Cardiac muscle cell (in vitro differentiated cells and primary cell): ENCODE measurements around the gene NOP56. TPM values are rescaled to one million over a fixed set of nuclear protein-coding genes. Genes with fewer than 3 reads are reported as not detected.
A peak's percentile ranks its signal among the peaks of the same experiment; 100 is the strongest.

Source experiments
- DNase-seq, 2 donors: peaks; one replicate each; pipeline versions ENCODE4 v3.0.0 to v3.0.0-alpha.2; 2010 to 2017; ENCODE audit warnings: low read depth in 1 of 2, low spot score in 1 of 2
- H3K27ac ChIP-seq: fragments of 200-600 bp; sonication (generic); 2 replicates; pipeline ENCODE4 v1.5.1; 2016
- H3K27me3 ChIP-seq: fragments of 200-600 bp; sonication (generic); 2 replicates; pipeline ENCODE4 v1.6.0; 2016; ENCODE audit warnings: control low read depth
- H3K36me3 ChIP-seq: fragments of 200-600 bp; sonication (generic); 2 replicates; pipeline ENCODE4 v1.5.1; 2016; ENCODE audit warnings: control low read depth
- H3K4me1 ChIP-seq: fragments of 200-600 bp; sonication (generic); 2 replicates; pipeline ENCODE4 v1.8.1; 2017; ENCODE audit warnings: low read depth, mild to moderate bottlenecking, mixed run types
- H3K4me3 ChIP-seq: fragments of 200-600 bp; sonication (generic); 2 replicates; pipeline ENCODE4 v1.5.1; 2016; ENCODE audit warnings: mild to moderate bottlenecking
- H3K9me3 ChIP-seq: fragments of 200-600 bp; sonication (generic); 2 replicates; pipeline ENCODE4 v1.5.1; 2017; ENCODE audit warnings: low read depth, mild to moderate bottlenecking, control low read depth
- polyA plus RNA-seq: library from polyadenylated mRNA; unstranded; fragments of >200 nt; fragmentation: Nextera tagmentation; extraction: Ambion mirVana; gene quantifications from 2 replicates; pipeline ENCODE4 v1.2.1, GENCODE V29; 2016
- total RNA-seq: library from RNA; depleted of rRNA; stranded (reverse); fragments of >200 nt; gene quantifications from 2 replicates; pipeline ENCODE4 v1.2.3, GENCODE V29; 2016
- TF ChIP-seq, protein P1 (sequence below): IDR thresholded peaks from 2 replicates; pipeline ENCODE4 v1.5.1; 2012; ENCODE audit warnings: low read depth, mild to moderate bottlenecking, low read length

The NOP56 gene
- total and polyA plus RNA-seq, 2 experiments from 2014 or later = 140 to 262 TPM

DNA sequence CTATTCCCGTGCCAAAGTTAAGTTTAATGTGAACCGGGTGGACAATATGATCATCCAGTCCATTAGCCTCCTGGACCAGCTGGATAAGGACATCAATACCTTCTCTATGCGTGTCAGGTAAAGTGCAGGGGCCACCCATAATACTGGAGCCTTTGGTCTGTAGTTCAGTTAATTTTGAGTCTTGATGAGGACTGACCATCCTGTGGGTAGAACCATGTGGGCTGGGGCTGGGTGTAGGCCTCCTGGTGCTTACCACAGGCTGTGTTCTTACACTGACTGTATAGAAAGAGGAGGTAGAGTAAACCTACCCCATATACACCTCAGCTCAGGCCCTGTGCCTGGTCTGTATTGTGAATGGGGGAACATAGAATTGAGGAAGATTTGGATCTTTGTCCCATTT is 2.4 kb downstream of the NOP56 start:
- Histone ChIP-seq H3K9me3 (no peaks in the 10 kb centered on the region), H3K27me3 (no peaks in the 10 kb centered on the region), H3K27ac (no peak overlapping the region), H3K4me3 (no peak overlapping the region), H3K4me1 (no peaks in the 10 kb centered on the region), H3K36me3 (peaks cover 50% of the 10 kb centered on the region)
- TF ChIP-seq, protein P1, sequence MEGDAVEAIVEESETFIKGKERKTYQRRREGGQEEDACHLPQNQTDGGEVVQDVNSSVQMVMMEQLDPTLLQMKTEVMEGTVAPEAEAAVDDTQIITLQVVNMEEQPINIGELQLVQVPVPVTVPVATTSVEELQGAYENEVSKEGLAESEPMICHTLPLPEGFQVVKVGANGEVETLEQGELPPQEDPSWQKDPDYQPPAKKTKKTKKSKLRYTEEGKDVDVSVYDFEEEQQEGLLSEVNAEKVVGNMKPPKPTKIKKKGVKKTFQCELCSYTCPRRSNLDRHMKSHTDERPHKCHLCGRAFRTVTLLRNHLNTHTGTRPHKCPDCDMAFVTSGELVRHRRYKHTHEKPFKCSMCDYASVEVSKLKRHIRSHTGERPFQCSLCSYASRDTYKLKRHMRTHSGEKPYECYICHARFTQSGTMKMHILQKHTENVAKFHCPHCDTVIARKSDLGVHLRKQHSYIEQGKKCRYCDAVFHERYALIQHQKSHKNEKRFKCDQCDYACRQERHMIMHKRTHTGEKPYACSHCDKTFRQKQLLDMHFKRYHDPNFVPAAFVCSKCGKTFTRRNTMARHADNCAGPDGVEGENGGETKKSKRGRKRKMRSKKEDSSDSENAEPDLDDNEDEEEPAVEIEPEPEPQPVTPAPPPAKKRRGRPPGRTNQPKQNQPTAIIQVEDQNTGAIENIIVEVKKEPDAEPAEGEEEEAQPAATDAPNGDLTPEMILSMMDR = no peak
- no peak for DNase-seq

DNA sequence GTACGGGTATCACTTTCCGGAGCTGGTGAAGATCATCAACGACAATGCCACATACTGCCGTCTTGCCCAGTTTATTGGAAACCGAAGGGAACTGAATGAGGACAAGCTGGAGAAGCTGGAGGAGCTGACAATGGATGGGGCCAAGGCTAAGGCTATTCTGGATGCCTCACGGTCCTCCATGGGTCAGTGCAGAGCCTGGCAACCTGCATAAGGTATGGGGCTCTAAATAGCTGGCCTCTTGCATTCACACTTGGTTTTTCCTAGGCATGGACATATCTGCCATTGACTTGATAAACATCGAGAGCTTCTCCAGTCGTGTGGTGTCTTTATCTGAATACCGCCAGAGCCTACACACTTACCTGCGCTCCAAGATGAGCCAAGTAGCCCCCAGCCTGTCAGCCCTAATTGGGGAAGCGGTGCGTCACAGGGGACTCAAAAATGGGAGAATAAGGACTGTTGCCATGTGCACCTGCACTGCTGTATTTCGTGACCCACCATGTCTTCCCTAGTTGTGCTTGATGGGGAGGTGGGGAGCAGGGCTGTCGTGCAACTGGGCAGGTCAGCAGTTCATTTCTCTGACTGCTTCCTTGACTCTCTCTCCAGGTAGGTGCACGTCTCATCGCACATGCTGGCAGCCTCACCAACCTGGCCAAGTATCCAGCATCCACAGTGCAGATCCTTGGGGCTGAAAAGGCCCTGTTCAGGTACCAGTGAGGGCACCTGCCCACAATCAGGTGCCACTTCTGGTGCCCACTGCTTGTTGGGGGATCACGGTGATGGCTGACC is 3.1 kb downstream of the NOP56 start:
- Histone ChIP-seq H3K27me3 (no peaks in the 10 kb centered on the region), H3K27ac (no peak overlapping the region), H3K4me1 (no peaks in the 10 kb centered on the region), H3K9me3 (no peaks in the 10 kb centered on the region), H3K4me3 (no peak overlapping the region), H3K36me3 (peaks cover 53% of the 10 kb centered on the region)
- TF ChIP-seq, protein P1 = no peak
- no peak for DNase-seq

DNA sequence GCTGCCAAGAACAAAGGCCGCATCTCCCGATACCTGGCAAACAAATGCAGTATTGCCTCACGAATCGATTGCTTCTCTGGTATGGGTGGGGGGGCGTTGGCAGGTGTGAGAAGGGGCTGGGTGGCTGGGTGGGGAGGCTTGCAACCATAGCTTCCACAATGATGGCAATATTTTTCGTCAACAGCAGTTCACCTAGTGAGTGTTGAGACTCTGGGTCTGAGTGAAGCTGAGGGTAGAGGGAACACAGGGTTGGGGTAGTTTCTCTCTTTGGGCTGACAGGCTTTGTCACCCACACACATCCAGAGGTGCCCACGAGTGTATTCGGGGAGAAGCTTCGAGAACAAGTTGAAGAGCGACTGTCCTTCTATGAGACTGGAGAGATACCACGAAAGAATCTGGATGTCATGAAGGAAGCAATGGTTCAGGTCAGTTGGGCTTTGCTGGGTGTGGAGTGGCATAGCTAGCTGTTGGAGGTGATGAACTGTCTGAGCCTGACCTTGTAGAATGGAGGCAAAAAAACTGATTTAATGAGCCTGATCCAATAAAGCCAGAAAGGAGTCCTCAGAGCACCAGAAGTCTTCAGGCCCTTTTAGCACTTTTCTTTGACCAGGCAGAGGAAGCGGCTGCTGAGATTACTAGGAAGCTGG is 4.2 kb downstream of the NOP56 start:
- no peak for DNase-seq
- H3K4me1 ChIP-seq = no peaks in the 10 kb centered on the region
- no peak overlapping the region for H3K4me3 ChIP-seq
- TF ChIP-seq, protein P1 = no peak
- peaks cover 53% of the 10 kb centered on the region for H3K36me3 ChIP-seq
- H3K27me3 ChIP-seq = no peaks in the 10 kb centered on the region
- no peaks in the 10 kb centered on the region for H3K9me3 ChIP-seq
- H3K27ac ChIP-seq = no peak overlapping the region

DNA sequence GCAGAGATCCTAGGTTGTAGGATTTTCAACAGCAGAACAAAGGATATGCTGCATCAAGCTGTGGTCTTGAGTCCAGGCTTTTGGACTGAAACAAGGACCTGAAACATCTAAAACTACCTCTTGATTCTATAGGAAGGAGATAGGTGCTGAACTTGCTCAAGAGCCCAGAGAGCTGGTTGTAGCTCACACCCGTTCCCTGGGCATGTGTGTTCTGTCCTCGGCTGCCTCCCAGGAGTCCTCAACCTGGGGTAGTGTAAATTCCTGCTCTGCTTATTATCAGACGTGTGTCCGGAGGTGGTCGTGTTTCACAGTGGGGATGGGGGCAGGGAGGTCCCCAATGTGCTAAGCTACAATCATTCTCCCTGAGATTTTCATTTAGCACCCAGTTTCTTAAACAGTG is 4.8 kb downstream of the NOP56 start:
- Histone ChIP-seq H3K27ac (peak overlapping the region; percentile 4), H3K9me3 (no peaks in the 10 kb centered on the region), H3K4me1 (no peaks in the 10 kb centered on the region), H3K27me3 (no peaks in the 10 kb centered on the region), H3K4me3 (no peak overlapping the region), H3K36me3 (peaks cover 56% of the 10 kb centered on the region)
- DNase-seq = no peak
- TF ChIP-seq, protein P1 = no peak

DNA sequence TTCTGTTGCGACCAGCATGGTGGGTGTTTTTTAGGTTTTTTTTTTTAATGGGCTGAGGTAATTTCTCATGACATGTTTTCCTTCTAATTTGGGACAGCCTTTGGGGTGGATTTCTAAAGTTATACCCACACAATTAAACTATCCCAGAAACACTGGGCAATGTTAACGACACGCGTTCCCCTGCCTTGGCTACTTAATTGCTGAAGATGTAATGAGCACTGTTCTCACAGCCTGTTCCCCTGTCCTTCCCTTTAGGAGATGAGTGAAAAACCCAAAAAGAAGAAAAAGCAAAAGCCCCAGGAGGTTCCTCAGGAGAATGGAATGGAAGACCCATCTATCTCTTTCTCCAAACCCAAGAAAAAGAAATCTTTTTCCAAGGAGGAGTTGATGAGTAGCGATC is 5.2 kb downstream of the NOP56 start:
- DNase-seq = no peak
- Histone ChIP-seq H3K27me3 (no peaks in the 10 kb centered on the region), H3K27ac (no peak overlapping the region), H3K9me3 (no peaks in the 10 kb centered on the region), H3K4me3 (no peak overlapping the region), H3K4me1 (no peaks in the 10 kb centered on the region), H3K36me3 (peaks cover 58% of the 10 kb centered on the region)
- TF ChIP-seq, protein P1 = no peak
